ENCODE measurements around the gene CYP27C1.

GRCh38 chr2:127231130-127231865, 11.2 kb upstream of the CYP27C1 start:
- TF ChIP-seq, protein P1, sequence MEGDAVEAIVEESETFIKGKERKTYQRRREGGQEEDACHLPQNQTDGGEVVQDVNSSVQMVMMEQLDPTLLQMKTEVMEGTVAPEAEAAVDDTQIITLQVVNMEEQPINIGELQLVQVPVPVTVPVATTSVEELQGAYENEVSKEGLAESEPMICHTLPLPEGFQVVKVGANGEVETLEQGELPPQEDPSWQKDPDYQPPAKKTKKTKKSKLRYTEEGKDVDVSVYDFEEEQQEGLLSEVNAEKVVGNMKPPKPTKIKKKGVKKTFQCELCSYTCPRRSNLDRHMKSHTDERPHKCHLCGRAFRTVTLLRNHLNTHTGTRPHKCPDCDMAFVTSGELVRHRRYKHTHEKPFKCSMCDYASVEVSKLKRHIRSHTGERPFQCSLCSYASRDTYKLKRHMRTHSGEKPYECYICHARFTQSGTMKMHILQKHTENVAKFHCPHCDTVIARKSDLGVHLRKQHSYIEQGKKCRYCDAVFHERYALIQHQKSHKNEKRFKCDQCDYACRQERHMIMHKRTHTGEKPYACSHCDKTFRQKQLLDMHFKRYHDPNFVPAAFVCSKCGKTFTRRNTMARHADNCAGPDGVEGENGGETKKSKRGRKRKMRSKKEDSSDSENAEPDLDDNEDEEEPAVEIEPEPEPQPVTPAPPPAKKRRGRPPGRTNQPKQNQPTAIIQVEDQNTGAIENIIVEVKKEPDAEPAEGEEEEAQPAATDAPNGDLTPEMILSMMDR (IDR thresholded peaks at IDR 0.05 in 2 of 3, conservative IDR thresholded peaks at IDR 0.05 in 1 of 3; ENCODE audit: borderline replicate concordance in 1 of 3, insufficient read depth in 1 of 3, low read depth in 2 of 3, low read length in 2 of 3) = no peak
- TF ChIP-seq POLR2A (IDR thresholded peaks at IDR 0.05; ENCODE audit: borderline replicate concordance, extremely low read depth, insufficient read depth, insufficient read length) (no peak), ELF1 (IDR thresholded peaks at IDR 0.05; ENCODE audit: borderline replicate concordance, low read depth) (no peak), EGR1 (IDR thresholded peaks at IDR 0.05; ENCODE audit: low read depth) (no peak), EZH2phosphoT487 (IDR thresholded peaks at IDR 0.05; ENCODE audit: borderline replicate concordance) (no peak)
